Mammary epithelial cell (primary cell): ENCODE results near the gene ALG8.

Experiments
- CTCF ChIP-seq, 2 donors: IDR thresholded peaks in 1 of 2; conservative IDR thresholded peaks in 1 of 2; 2 replicates each; pipeline ENCODE4 v1.5.1; 2011 to 2012; ENCODE audit warnings: inconsistent platforms in 2 of 2, low read length in 2 of 2, mild to moderate bottlenecking in 2 of 2, control low read depth in 1 of 2, low read depth in 1 of 2; ENCODE audit not compliant: insufficient read depth in 1 of 2; ENCODE audit errors: extremely low read depth in 1 of 2
- EZH2 ChIP-seq: IDR thresholded peaks from 2 replicates; pipeline ENCODE4 v1.6.1; 2012; ENCODE audit warnings: low read length, inconsistent platforms, borderline replicate concordance

GRCh38 chr11:78054971-78055370 lies 84.5 kb downstream of the ALG8 start:
- TF ChIP-seq CTCF (conservative IDR thresholded peaks at IDR 0.05 in 1 of 2, IDR thresholded peaks at IDR 0.05 in 1 of 2; ENCODE audit: extremely low read depth in 1 of 2, insufficient read depth in 1 of 2, low read depth in 1 of 2, low read length in 2 of 2) (no peak), EZH2 (no peak)
